GM12875 (cell line): ENCODE results near the gene STARD13.

Experiments used
- H3K4me3 ChIP-seq: one replicate; pipeline ENCODE4 v1.5.1; 2011; ENCODE audit warnings: low read depth, low read length, control low read depth
- TF ChIP-seq, protein P1 (sequence below): IDR thresholded peaks from 2 replicates; pipeline ENCODE4 v1.5.1; 2011; ENCODE audit warnings: low read depth, mild to moderate bottlenecking, control low read depth, inconsistent platforms, low read length, moderate library complexity, borderline replicate concordance; ENCODE audit not compliant: insufficient read depth

The STARD13 gene

DNA sequence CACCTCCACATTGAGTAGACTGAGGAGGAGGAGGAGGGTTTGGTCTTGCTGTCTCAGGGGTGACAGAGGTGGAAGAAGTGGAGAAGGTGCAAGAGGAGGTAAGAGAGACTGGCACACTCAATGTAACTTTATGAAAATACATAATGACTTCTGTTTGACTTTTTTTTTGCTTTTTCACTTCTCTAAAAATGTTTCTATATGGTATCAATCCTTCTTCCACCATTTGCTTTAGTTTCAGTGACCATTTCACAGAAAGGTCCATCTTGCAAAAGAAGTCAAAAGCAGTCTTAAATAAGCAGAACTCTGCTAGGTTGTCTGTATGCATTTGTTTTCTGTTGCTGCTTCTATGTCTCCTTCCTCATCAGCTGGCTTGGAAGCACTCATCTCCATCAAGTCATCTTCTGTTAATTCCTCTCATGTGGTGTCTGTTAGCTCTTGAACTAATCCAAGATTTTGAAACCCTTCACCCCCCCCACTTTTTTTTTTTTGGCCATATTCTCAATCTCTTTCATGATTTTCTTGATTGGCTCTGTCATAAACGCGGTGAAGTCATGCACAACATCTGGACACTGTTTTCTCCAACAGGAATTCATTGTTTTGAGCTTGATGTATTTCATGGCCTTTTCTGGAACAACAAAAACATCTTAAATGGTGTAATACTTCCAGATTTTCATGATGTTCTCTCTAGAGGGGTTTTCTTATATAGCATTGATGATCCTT lies 188.5 kb downstream of the STARD13 start:
- TF ChIP-seq, protein P1, sequence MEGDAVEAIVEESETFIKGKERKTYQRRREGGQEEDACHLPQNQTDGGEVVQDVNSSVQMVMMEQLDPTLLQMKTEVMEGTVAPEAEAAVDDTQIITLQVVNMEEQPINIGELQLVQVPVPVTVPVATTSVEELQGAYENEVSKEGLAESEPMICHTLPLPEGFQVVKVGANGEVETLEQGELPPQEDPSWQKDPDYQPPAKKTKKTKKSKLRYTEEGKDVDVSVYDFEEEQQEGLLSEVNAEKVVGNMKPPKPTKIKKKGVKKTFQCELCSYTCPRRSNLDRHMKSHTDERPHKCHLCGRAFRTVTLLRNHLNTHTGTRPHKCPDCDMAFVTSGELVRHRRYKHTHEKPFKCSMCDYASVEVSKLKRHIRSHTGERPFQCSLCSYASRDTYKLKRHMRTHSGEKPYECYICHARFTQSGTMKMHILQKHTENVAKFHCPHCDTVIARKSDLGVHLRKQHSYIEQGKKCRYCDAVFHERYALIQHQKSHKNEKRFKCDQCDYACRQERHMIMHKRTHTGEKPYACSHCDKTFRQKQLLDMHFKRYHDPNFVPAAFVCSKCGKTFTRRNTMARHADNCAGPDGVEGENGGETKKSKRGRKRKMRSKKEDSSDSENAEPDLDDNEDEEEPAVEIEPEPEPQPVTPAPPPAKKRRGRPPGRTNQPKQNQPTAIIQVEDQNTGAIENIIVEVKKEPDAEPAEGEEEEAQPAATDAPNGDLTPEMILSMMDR: no peak

DNA sequence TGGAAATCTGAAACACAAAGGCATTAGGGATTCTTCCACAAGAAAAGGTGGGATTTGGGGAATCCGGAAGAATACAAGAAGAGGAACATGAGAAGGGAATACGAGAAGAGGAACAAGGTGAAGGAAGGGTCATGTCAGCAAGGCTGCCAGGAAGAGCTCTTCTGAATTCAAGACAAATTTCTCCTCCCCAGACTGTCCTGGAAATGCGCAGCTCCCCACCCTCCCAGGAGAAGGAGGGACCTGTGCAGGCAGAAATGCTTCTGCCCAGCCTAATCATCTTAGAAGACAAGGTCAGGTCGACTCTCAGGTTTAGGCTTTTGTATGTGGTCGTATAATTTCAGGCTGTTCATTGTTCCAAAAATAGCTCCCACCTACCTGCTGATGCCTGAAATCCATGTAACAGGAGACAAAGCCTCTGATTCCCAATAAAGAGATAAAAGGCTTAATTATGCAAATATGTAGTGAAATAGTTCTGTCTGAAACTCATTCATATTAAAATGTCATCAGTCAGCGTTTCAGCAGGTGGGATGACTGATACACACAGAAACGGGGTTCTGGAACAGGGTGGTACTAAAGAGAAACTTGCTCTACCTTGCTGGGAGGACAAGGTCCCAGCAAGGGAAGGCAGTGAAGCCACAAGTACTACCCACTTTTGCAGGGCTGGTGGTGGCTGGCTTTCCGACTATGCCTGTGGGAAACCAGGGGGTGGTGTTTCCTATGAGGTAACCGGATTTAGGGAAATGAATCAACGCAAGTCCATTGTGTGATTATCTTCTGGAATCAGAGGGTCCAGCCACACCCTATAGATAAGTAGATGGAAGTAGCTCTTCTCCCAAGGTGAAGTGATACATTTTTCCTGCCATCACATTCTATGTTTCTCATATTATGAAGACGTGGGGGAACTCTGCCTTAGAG lies 193.2 kb downstream of the STARD13 start:
- TF ChIP-seq, protein P1: no peak
- no peak overlapping the region for H3K4me3 ChIP-seq

More for the DNA sequence above, 188.5 kb downstream of the STARD13 start:
- no peak overlapping the region for H3K4me3 ChIP-seq

DNA sequence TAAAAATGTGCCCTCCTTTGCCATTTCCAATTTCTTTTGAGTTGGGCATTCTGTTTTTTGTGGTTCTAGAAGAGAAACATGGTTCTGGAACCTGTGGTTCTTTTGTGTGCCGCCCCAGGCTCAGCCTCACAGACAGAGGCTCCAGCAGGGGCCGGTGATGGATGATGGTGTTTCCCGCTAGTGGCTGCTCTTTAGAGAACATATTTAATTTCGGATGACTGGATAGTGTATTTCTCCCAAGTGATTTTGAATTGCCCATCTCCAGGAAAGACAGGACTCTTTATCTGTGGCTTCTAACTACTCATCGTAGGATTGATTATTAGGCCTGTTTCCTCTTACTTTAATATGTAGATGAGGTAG lies 194.2 kb downstream of the STARD13 start:
- TF ChIP-seq, protein P1: no peak
- no peak overlapping the region for H3K4me3 ChIP-seq

DNA sequence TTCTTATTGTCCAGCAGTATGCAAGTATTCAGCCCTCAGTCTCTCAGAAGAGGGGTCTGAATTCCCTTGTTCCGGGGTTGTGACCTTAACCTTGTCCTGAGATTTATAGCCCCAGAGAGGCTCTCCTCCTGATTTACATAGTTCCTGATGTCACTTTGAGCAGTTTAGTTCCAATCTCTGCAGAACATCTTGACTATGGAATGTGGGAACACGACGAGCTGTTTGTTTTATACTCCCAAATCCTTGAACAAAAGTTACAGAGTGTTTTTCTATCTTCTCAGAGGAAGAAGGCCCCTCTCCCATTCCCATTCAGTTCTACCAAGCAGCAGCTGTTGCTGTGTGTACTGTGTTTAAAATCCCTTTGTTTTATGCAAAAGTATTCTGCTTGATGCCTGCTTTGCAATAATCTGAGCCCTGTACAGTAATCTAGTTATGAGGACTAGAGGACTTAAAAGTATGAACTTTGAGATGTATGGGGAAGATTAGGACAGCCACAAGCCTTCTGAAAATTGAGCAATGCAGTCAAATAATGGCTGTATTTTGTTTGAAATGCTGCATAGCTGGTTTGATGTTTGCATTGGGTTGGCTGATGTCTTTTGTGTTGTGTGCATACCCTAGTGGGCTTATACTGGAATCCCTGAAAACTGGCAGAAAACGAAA lies 194.7 kb downstream of the STARD13 start:
- TF ChIP-seq, protein P1: no peak
- no peak overlapping the region for H3K4me3 ChIP-seq

DNA sequence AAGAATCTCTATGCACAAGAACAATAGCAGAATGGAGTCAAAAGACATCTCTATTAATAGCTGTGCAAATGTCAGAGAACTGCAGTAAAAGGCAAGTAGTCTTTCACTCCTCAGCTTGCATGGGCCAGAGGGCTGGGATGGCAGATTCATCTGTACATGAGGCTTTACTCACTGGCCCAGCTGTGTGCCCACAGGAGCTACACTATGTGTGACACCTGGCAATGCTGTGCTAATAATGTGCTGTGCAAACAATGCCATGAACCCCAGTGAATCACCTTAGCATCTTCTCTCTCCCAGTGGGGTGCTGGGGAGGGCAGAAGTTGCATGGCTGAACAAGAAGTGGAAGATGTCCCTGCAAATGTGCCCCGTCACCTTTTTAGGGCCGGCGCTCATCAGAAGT lies 196.2 kb downstream of the STARD13 start:
- no peak overlapping the region for H3K4me3 ChIP-seq
- TF ChIP-seq, protein P1: no peak

DNA sequence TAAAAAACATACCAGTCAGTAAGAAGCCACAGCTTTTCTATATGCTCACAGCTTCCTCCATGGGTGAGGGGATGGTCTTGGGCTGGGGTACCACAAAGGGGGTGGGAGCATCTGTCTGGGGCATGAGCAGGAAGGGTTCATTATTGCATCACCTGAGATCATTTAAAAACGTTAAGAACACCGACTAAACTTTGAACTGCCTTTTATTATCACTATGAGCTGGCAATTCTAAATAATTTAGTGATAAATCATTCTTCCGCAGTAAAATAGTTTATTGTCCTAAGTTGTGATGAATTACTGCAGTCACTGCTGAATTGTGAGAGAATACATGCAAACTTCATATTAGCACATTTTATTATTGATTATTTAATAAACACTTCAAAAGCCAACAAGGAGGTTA lies 197.8 kb downstream of the STARD13 start:
- TF ChIP-seq, protein P1: no peak

More for the DNA sequence above, 197.8 kb downstream of the STARD13 start:
- H3K4me3 ChIP-seq: no peak overlapping the region
